NCI-H226 (cell line): ENCODE results near the gene MPP2.
"Not testable (repeated sequence)": the region's sequence is repeated elsewhere in the genome, so short reads cannot be mapped to it uniquely, and the experiment has no call there.

Experiments used
- DNase-seq: peaks from one replicate; pipeline ENCODE4 v3.0.0-alpha.2; 2015

MPP2 gene

GRCh38 chr17:43873815-43874214 lies 33.5 kb downstream of the MPP2 start:
- no peak for DNase-seq

- no peak for DNase-seq
These were observed 34.2 kb downstream of the MPP2 start for GRCh38 chr17:43873091-43873490.

GRCh38 chr17:43871946-43872690 lies 35.2 kb downstream of the MPP2 start:
- peak; percentile 11 for DNase-seq

- not testable (repeated sequence) for DNase-seq
These were observed 38.3 kb downstream of the MPP2 start for GRCh38 chr17:43869031-43869430.

- DNase-seq, result no peak
These were observed 38.9 kb downstream of the MPP2 start for GRCh38 chr17:43868226-43868994.

- no peak for DNase-seq
These were observed 43.0 kb downstream of the MPP2 start for GRCh38 chr17:43864161-43864984.

- no peak for DNase-seq
These were observed 45.4 kb downstream of the MPP2 start for GRCh38 chr17:43861960-43862359.

- DNase-seq, result no peak
These were observed 46.3 kb downstream of the MPP2 start for GRCh38 chr17:43860927-43861622.

GRCh38 chr17:43860077-43860725 lies 47.1 kb downstream of the MPP2 start:
- no peak for DNase-seq

GRCh38 chr17:43857957-43858600 lies 49.3 kb downstream of the MPP2 start:
- no peak for DNase-seq

- DNase-seq, result no peak
These were observed 50.2 kb downstream of the MPP2 start for GRCh38 chr17:43857141-43857540.

- no peak for DNase-seq
These were observed 51.2 kb downstream of the MPP2 start for GRCh38 chr17:43856141-43856540.

GRCh38 chr17:43855061-43855460 lies 52.3 kb downstream of the MPP2 start:
- no peak for DNase-seq

- no peak for DNase-seq
These were observed 52.8 kb downstream of the MPP2 start for GRCh38 chr17:43854498-43854897.

- DNase-seq, result no peak
These were observed 53.8 kb downstream of the MPP2 start for GRCh38 chr17:43853546-43853945.

GRCh38 chr17:43852571-43852970 lies 54.8 kb downstream of the MPP2 start:
- DNase-seq, result no peak

- DNase-seq, result no peak
These were observed 58.2 kb downstream of the MPP2 start for GRCh38 chr17:43849116-43849515.

GRCh38 chr17:43848601-43849000 lies 58.7 kb downstream of the MPP2 start:
- DNase-seq, result no peak

GRCh38 chr17:43846963-43847371 lies 60.4 kb downstream of the MPP2 start, which contains the start of gene CD300LG:
CD300LG (plus strand) TSS chr17:43847176; CDS start chr17:43847217, 41 bp downstream.
- no peak for DNase-seq

- peak; percentile 73 for DNase-seq
These were observed 61.1 kb downstream of the MPP2 start for GRCh38 chr17:43846221-43846712.

- no peak for DNase-seq
These were observed 61.6 kb downstream of the MPP2 start for GRCh38 chr17:43845766-43846165.
